HepG2 (cell line): ENCODE measurements around the gene HSPE1. TPM values are rescaled to one million over a fixed set of nuclear protein-coding genes. Genes with fewer than 3 reads are reported as not detected.

Experiments
- ELF1 ChIP-seq: sonication (generic); formaldehyde crosslinking; IDR thresholded peaks from 2 replicates; pipeline ENCODE4 v1.4.0; 2020; ENCODE audit warnings: missing genetic modification reagents
- HNF4G ChIP-seq, 2 experiments: sonication (generic) in 1 of 2; formaldehyde crosslinking in 1 of 2; IDR thresholded peaks; 2 replicates each; pipeline versions ENCODE4 v1.4.0 to v1.6.1; 2011 to 2020; ENCODE audit warnings: borderline replicate concordance in 2 of 2, low read depth in 2 of 2, mild to moderate bottlenecking in 2 of 2, low read length in 1 of 2, missing genetic modification reagents in 1 of 2, moderate library complexity in 1 of 2
- ZNF432 ChIP-seq: sonication (generic); formaldehyde crosslinking; IDR thresholded peaks from 2 replicates; pipeline ENCODE4 v1.5.0; 2020; ENCODE audit warnings: missing genetic modification reagents, mild to moderate bottlenecking, borderline replicate concordance
- ZNF543 ChIP-seq: sonication (generic); formaldehyde crosslinking; IDR thresholded peaks from 2 replicates; pipeline ENCODE4 v1.4.0; 2020; ENCODE audit warnings: mild to moderate bottlenecking, missing genetic modification reagents
- ZNF737 ChIP-seq: sonication (generic); formaldehyde crosslinking; IDR thresholded peaks from 2 replicates; pipeline ENCODE4 v1.5.0; 2020; ENCODE audit warnings: missing genetic modification reagents, mild to moderate bottlenecking, borderline replicate concordance
- ZNF781 ChIP-seq: sonication (generic); formaldehyde crosslinking; IDR thresholded peaks from 2 replicates; pipeline ENCODE4 v1.5.1; 2020; ENCODE audit warnings: borderline replicate concordance, mild to moderate bottlenecking, missing genetic modification reagents; ENCODE audit errors: not compliant biosample characterization
- polyA plus RNA-seq, 8 experiments: library from polyadenylated mRNA; depleted of rRNA in 3 of 8; stranded (reverse) in 7 of 8; unstranded in 1 of 8; fragments of >200 nt; fragmentation: Illumina TruSeq in 4 of 8; extraction: Trizol in 4 of 8; gene quantifications; 2 replicates each; pipeline versions ENCODE4 v1.2.1 to v1.2.3, GENCODE V29; 2011 to 2016; ENCODE audit warnings: low read depth in 4 of 8, missing spikeins in 1 of 8, mixed read lengths in 1 of 8; ENCODE audit not compliant: insufficient read depth in 1 of 8
- total RNA-seq, 5 experiments: library from RNA; depleted of rRNA; stranded (reverse); fragments of >200 nt; fragmentation: Illumina TruSeq; extraction: Trizol; gene quantifications; 2 replicates each; pipeline ENCODE4 v1.2.3, GENCODE V29; 2016; ENCODE audit warnings: low read depth in 1 of 5
- TF ChIP-seq, protein P1 (sequence below): sonication (generic); formaldehyde crosslinking; IDR thresholded peaks from 2 replicates; pipeline ENCODE4 v1.5.0; 2020; ENCODE audit warnings: missing genetic modification reagents
- TF ChIP-seq, protein P2 (sequence below): sonication (generic); formaldehyde crosslinking; IDR thresholded peaks from 2 replicates; pipeline ENCODE4 v1.4.0; 2020; ENCODE audit warnings: missing genetic modification reagents
- TF ChIP-seq, protein P3 (sequence below): sonication (generic); formaldehyde crosslinking; conservative IDR thresholded peaks from 2 replicates; pipeline ENCODE4 v1.4.0; 2020; ENCODE audit warnings: missing genetic modification reagents

HSPE1 gene
- total and polyA plus RNA-seq, 2 of the 13 experiments (the other 11 are each of a cell fraction or from before 2014, with no cell fraction given): 244 to 823 TPM

DNA sequence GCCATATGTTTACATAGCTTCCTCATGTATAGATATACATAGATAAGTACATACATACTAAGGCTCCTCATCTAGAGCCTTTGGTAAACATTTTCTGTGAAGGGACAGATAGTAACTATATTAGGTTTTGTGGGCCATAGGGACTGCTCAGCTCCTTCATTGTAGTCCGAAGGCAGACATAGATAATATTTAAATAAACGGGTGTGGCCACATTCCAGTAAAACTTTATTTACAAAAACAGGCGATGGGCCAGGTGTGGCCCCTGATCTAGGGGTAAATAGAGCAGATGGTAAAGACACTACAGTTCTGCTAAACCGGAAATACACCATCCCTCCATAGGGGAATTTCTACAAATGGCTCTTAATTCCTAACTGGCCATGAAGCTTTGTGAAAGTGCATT is 39.5 kb upstream of the HSPE1 start (continued):
- TF ChIP-seq, protein P1, sequence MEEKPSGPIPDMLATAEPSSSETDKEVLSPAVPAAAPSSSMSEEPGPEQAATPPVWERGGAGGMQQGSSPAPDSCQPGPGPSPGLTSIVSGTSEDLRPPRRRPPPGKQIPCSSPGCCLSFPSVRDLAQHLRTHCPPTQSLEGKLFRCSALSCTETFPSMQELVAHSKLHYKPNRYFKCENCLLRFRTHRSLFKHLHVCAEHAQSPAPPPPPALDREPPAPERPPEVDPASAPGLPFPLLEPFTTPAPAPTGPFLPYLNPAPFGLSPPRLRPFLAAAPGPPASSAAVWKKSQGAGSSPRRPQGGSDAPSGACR (CRISPR knock-in tag): no peak
- TF ChIP-seq ZNF781 (CRISPR knock-in tag) (no peak), ZNF737 (no peak), ZNF543 (CRISPR knock-in tag) (no peak), ZNF432 (CRISPR knock-in tag) (no peak), HNF4G (IDR thresholded peaks at IDR 0.05; ENCODE audit: borderline replicate concordance, low read depth, low read length) (no peak), HNF4G (CRISPR knock-in tag; IDR thresholded peaks at IDR 0.05; ENCODE audit: borderline replicate concordance, low read depth) (no peak), ELF1 (no peak)
- TF ChIP-seq, protein P2, sequence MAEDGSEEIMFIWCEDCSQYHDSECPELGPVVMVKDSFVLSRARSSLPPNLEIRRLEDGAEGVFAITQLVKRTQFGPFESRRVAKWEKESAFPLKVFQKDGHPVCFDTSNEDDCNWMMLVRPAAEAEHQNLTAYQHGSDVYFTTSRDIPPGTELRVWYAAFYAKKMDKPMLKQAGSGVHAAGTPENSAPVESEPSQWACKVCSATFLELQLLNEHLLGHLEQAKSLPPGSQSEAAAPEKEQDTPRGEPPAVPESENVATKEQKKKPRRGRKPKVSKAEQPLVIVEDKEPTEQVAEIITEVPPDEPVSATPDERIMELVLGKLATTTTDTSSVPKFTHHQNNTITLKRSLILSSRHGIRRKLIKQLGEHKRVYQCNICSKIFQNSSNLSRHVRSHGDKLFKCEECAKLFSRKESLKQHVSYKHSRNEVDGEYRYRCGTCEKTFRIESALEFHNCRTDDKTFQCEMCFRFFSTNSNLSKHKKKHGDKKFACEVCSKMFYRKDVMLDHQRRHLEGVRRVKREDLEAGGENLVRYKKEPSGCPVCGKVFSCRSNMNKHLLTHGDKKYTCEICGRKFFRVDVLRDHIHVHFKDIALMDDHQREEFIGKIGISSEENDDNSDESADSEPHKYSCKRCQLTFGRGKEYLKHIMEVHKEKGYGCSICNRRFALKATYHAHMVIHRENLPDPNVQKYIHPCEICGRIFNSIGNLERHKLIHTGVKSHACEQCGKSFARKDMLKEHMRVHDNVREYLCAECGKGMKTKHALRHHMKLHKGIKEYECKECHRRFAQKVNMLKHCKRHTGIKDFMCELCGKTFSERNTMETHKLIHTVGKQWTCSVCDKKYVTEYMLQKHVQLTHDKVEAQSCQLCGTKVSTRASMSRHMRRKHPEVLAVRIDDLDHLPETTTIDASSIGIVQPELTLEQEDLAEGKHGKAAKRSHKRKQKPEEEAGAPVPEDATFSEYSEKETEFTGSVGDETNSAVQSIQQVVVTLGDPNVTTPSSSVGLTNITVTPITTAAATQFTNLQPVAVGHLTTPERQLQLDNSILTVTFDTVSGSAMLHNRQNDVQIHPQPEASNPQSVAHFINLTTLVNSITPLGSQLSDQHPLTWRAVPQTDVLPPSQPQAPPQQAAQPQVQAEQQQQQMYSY: no peak
- TF ChIP-seq, protein P3, sequence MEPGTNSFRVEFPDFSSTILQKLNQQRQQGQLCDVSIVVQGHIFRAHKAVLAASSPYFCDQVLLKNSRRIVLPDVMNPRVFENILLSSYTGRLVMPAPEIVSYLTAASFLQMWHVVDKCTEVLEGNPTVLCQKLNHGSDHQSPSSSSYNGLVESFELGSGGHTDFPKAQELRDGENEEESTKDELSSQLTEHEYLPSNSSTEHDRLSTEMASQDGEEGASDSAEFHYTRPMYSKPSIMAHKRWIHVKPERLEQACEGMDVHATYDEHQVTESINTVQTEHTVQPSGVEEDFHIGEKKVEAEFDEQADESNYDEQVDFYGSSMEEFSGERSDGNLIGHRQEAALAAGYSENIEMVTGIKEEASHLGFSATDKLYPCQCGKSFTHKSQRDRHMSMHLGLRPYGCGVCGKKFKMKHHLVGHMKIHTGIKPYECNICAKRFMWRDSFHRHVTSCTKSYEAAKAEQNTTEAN (CRISPR knock-in tag): no peak
- TF ChIP-seq, all 625 proteins: peak for 0
